SK-N-SH treated with all-trans-retinoic acid at 6 μM for 48 hours (cell line): ENCODE measurements around the gene FDXR.

Experiments used
- ATAC-seq: fragments of 200-7000 bp; cut with Tn5 transposase; 3 replicates; pipeline ENCODE4 v1.9.1; 2020; ENCODE audit warnings: mild to moderate bottlenecking, moderate library complexity
- ARNTL ChIP-seq: fragments of 450-650 bp; formaldehyde crosslinking; IDR thresholded peaks from 2 replicates; pipeline ENCODE4 v1.5.0; 2020; ENCODE audit warnings: low read depth, mild to moderate bottlenecking, moderate library complexity, borderline replicate concordance
- BACH2 ChIP-seq: fragments of 250-450 bp; sonication (Bioruptor Pico); IDR thresholded peaks from 2 replicates; pipeline ENCODE4 v1.9.0; 2021; ENCODE audit warnings: mild to moderate bottlenecking, borderline replicate concordance
- CSDC2 ChIP-seq: fragments of 250-450 bp; sonication (Bioruptor Pico); IDR thresholded peaks from 2 replicates; pipeline ENCODE4 v1.5.0; 2020; ENCODE audit warnings: mild to moderate bottlenecking, moderate library complexity
- ESRRG ChIP-seq: fragments of 250-450 bp; sonication (Bioruptor Pico); IDR thresholded peaks from 2 replicates; pipeline ENCODE4 v1.6.1; 2021; ENCODE audit warnings: mild to moderate bottlenecking
- GLIS3 ChIP-seq: fragments of 250-450 bp; sonication (Bioruptor Pico); IDR thresholded peaks from 2 replicates; pipeline ENCODE4 v1.5.0; 2020; ENCODE audit warnings: mild to moderate bottlenecking, moderate library complexity
- ISL1 ChIP-seq: fragments of 250-450 bp; sonication (Bioruptor Pico); IDR thresholded peaks from 2 replicates; pipeline ENCODE4 v2.1.2; 2022; ENCODE audit warnings: mild to moderate bottlenecking, moderate library complexity
- OSR1 ChIP-seq: fragments of 250-450 bp; sonication (Bioruptor Pico); IDR thresholded peaks from 2 replicates; pipeline ENCODE4 v1.8.0; 2022; ENCODE audit warnings: moderate library complexity, mild to moderate bottlenecking, inconsistent platforms
- PPARA ChIP-seq: fragments of 250-450 bp; sonication (Bioruptor Pico); IDR thresholded peaks from 2 replicates; pipeline ENCODE4 v1.5.0; 2020; ENCODE audit warnings: mild to moderate bottlenecking, borderline replicate concordance
- RARB ChIP-seq: fragments of 250-450 bp; sonication (Bioruptor Pico); IDR thresholded peaks from 2 replicates; pipeline ENCODE4 v1.8.0; 2021; ENCODE audit warnings: mild to moderate bottlenecking, moderate library complexity
- SNAI2 ChIP-seq: fragments of 250-450 bp; sonication (Bioruptor Pico); IDR thresholded peaks from 2 replicates; pipeline ENCODE4 v1.5.0; 2020; ENCODE audit warnings: mild to moderate bottlenecking, moderate library complexity
- TCF4 ChIP-seq: fragments of 250-450 bp; sonication (Bioruptor Pico); IDR thresholded peaks from 2 replicates; pipeline ENCODE4 v1.8.0; 2021; ENCODE audit warnings: mild to moderate bottlenecking, moderate library complexity, borderline replicate concordance
- TOX ChIP-seq: fragments of 250-450 bp; sonication (Bioruptor Pico); IDR thresholded peaks from 2 replicates; pipeline ENCODE4 v1.8.0; 2021; ENCODE audit warnings: mild to moderate bottlenecking, moderate library complexity, borderline replicate concordance
- ZC3H10 ChIP-seq: fragments of 250-450 bp; sonication (Bioruptor Pico); IDR thresholded peaks from 2 replicates; pipeline ENCODE4 v1.5.1; 2021; ENCODE audit warnings: mild to moderate bottlenecking, moderate library complexity
- ZFP3 ChIP-seq: fragments of 250-450 bp; sonication (Bioruptor Pico); IDR thresholded peaks from 2 replicates; pipeline ENCODE4 v1.5.0; 2020; ENCODE audit warnings: mild to moderate bottlenecking, moderate library complexity
- ZFP30 ChIP-seq: fragments of 450-650 bp; formaldehyde crosslinking; IDR thresholded peaks from 2 replicates; pipeline ENCODE4 v1.5.0; 2022; ENCODE audit warnings: mild to moderate bottlenecking, moderate library complexity
- ZNF565 ChIP-seq: fragments of 450-650 bp; formaldehyde crosslinking; conservative IDR thresholded peaks from 2 replicates; pipeline ENCODE4 v1.5.0; 2020; ENCODE audit warnings: low read depth, mild to moderate bottlenecking, moderate library complexity
- ZNF70 ChIP-seq: fragments of 450-650 bp; formaldehyde crosslinking; IDR thresholded peaks from 2 replicates; pipeline ENCODE4 v1.5.0; 2020; ENCODE audit warnings: mild to moderate bottlenecking, moderate library complexity
- ZNF8 ChIP-seq: fragments of 450-650 bp; formaldehyde crosslinking; IDR thresholded peaks from 2 replicates; pipeline ENCODE4 v1.5.0; 2020; ENCODE audit warnings: mild to moderate bottlenecking, moderate library complexity
- TF ChIP-seq, protein P1 (sequence below): fragments of 250-450 bp; sonication (Bioruptor Pico); IDR thresholded peaks from 2 replicates; pipeline ENCODE4 v1.8.0; 2020; ENCODE audit warnings: mild to moderate bottlenecking, moderate library complexity, borderline replicate concordance
- TF ChIP-seq, protein P2 (sequence below): fragments of 250-450 bp; sonication (Bioruptor Pico); IDR thresholded peaks from 2 replicates; pipeline ENCODE4 v1.8.0; 2021; ENCODE audit warnings: low read depth, mild to moderate bottlenecking, moderate library complexity, borderline replicate concordance
- TF ChIP-seq, protein P3 (sequence below): fragments of 250-450 bp; sonication (Bioruptor Pico); IDR thresholded peaks from 2 replicates; pipeline ENCODE4 v1.5.1; 2021; ENCODE audit warnings: mild to moderate bottlenecking, moderate library complexity
- TF ChIP-seq, protein P4 (sequence below): fragments of 250-450 bp; sonication (Bioruptor Pico); IDR thresholded peaks from 2 replicates; pipeline ENCODE4 v1.5.0; 2020; ENCODE audit warnings: mild to moderate bottlenecking, moderate library complexity

The FDXR gene

DNA sequence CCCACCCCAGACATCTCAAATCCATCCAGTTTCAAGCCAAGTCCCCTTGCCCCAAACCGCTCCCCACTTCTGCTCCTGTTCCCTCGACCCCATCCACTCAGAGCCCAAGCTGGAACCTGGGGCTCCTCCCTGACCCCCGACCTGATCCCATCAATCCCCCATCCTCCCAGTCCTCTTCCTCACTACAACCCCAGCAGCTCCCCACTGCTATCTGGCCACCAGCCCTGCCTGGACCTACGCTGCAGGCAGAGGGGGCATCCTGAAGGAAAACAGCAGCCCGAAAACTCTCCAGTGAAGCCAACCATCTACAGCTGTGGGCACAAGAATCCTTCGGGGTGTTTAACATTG lies 3.9 kb downstream of the FDXR start:
- no peak for ATAC-seq
- TF ChIP-seq BACH2 (CRISPR knock-in tag) (no peak), TOX (CRISPR knock-in tag) (no peak), SNAI2 (no peak), PPARA (CRISPR knock-in tag) (no peak)

DNA sequence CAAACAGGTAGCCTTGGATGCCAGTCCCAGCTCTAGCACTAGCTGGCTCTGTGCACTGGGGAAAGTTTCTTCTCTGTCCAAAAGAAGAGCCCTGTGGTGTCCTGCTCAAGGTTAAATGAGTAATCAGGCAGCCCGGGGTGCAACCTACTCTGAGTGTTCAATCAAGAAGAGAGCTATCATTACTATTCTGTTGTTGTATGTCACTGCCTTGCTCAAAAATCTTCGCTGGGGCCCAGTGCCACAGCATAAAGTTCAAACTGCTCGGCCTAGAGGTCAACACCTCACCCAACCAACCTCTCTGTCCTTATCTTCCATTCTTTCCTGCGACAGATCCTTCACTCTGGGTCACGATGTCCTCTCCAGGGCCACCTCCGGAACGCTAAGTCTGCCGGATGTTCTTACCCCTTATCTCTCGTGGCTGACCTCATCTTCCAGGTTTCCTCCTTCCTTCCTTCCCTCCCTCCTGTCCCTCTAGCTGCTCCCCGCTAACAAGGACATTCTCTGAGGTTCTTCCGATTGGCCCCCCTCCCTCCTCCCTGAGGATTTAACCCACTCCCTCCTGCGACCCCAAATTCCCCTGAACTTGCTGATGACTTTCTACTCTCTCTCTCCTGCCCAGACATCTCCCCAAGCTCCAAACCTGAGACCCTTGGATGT lies 4.4 kb downstream of the FDXR start:
- TF ChIP-seq, protein P1, sequence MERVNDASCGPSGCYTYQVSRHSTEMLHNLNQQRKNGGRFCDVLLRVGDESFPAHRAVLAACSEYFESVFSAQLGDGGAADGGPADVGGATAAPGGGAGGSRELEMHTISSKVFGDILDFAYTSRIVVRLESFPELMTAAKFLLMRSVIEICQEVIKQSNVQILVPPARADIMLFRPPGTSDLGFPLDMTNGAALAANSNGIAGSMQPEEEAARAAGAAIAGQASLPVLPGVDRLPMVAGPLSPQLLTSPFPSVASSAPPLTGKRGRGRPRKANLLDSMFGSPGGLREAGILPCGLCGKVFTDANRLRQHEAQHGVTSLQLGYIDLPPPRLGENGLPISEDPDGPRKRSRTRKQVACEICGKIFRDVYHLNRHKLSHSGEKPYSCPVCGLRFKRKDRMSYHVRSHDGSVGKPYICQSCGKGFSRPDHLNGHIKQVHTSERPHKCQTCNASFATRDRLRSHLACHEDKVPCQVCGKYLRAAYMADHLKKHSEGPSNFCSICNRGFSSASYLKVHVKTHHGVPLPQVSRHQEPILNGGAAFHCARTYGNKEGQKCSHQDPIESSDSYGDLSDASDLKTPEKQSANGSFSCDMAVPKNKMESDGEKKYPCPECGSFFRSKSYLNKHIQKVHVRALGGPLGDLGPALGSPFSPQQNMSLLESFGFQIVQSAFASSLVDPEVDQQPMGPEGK (CRISPR knock-in tag), result no peak
- no peak for TF ChIP-seq RARB (CRISPR knock-in tag)
- TF ChIP-seq ESRRG (CRISPR knock-in tag), result no peak
- TF ChIP-seq CSDC2 (CRISPR knock-in tag), result no peak
- TF ChIP-seq GLIS3 (CRISPR knock-in tag), result no peak
- TF ChIP-seq PPARA (CRISPR knock-in tag), result no peak
- TF ChIP-seq ZFP3 (CRISPR knock-in tag), result no peak
- no peak for TF ChIP-seq ZNF8
- no peak for TF ChIP-seq ZNF70 (CRISPR knock-in tag)
- no peak for TF ChIP-seq TCF4 (CRISPR knock-in tag)
- TF ChIP-seq ZNF565 (CRISPR knock-in tag), result no peak
- no peak for TF ChIP-seq ARNTL (CRISPR knock-in tag)
- no peak for TF ChIP-seq ISL1 (CRISPR knock-in tag)
- TF ChIP-seq TOX (CRISPR knock-in tag), result no peak
- TF ChIP-seq, protein P2, sequence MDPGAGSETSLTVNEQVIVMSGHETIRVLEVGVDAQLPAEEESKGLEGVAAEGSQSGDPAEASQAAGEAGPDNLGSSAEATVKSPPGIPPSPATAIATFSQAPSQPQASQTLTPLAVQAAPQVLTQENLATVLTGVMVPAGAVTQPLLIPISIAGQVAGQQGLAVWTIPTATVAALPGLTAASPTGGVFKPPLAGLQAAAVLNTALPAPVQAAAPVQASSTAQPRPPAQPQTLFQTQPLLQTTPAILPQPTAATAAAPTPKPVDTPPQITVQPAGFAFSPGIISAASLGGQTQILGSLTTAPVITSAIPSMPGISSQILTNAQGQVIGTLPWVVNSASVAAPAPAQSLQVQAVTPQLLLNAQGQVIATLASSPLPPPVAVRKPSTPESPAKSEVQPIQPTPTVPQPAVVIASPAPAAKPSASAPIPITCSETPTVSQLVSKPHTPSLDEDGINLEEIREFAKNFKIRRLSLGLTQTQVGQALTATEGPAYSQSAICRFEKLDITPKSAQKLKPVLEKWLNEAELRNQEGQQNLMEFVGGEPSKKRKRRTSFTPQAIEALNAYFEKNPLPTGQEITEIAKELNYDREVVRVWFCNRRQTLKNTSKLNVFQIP (CRISPR knock-in tag), result no peak
- TF ChIP-seq OSR1 (CRISPR knock-in tag), result no peak
- no peak for TF ChIP-seq ZC3H10 (CRISPR knock-in tag)
- TF ChIP-seq SNAI2, result no peak
- TF ChIP-seq ZFP30 (CRISPR knock-in tag), result no peak
- TF ChIP-seq, protein P3, sequence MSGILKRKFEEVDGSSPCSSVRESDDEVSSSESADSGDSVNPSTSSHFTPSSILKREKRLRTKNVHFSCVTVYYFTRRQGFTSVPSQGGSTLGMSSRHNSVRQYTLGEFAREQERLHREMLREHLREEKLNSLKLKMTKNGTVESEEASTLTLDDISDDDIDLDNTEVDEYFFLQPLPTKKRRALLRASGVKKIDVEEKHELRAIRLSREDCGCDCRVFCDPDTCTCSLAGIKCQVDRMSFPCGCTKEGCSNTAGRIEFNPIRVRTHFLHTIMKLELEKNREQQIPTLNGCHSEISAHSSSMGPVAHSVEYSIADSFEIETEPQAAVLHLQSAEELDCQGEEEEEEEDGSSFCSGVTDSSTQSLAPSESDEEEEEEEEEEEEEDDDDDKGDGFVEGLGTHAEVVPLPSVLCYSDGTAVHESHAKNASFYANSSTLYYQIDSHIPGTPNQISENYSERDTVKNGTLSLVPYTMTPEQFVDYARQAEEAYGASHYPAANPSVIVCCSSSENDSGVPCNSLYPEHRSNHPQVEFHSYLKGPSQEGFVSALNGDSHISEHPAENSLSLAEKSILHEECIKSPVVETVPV (CRISPR knock-in tag), result no peak
- ATAC-seq, result no peak

DNA sequence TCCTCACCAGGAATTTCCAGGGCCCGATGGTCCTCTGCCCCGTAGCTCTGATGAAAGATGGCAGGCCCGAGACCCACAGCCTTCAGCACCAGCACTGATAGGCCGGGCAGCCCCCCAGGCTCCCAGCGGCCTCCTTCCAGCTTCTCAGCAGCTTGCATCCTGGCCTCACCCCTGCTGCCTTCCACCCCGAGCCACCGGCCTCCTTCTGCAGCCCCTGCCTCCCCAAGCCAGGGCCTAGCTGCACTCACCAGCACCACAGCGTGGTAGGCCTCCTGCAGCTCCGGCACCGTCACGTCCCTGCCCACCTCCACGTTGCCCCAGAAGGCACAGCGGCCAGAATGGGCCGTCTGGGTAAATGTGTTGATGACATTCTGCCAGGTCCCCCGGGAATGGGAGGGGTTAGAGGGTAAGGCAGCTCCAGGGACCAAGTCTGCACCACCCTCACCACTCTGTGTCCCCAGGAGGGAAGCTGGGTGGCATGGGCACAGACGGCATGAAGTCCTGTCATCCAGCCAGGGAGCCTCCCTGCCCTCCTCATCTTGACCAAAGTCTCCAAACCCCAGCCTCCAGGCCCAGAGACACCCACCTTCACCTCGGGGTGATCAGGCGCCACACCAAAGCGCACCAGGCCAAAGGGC lies 6.5 kb downstream of the FDXR start:
- no peak for ATAC-seq
- TF ChIP-seq SNAI2, result no peak
- TF ChIP-seq ESRRG (CRISPR knock-in tag), result no peak
- no peak for TF ChIP-seq PPARA (CRISPR knock-in tag)
- TF ChIP-seq, protein P2 (CRISPR knock-in tag), result no peak
- TF ChIP-seq GLIS3 (CRISPR knock-in tag), result no peak
- no peak for TF ChIP-seq OSR1 (CRISPR knock-in tag)
- TF ChIP-seq ZNF8, result no peak
- TF ChIP-seq, protein P1 (CRISPR knock-in tag), result no peak
- no peak for TF ChIP-seq RARB (CRISPR knock-in tag)
- no peak for TF ChIP-seq BACH2 (CRISPR knock-in tag)
- TF ChIP-seq, protein P4, sequence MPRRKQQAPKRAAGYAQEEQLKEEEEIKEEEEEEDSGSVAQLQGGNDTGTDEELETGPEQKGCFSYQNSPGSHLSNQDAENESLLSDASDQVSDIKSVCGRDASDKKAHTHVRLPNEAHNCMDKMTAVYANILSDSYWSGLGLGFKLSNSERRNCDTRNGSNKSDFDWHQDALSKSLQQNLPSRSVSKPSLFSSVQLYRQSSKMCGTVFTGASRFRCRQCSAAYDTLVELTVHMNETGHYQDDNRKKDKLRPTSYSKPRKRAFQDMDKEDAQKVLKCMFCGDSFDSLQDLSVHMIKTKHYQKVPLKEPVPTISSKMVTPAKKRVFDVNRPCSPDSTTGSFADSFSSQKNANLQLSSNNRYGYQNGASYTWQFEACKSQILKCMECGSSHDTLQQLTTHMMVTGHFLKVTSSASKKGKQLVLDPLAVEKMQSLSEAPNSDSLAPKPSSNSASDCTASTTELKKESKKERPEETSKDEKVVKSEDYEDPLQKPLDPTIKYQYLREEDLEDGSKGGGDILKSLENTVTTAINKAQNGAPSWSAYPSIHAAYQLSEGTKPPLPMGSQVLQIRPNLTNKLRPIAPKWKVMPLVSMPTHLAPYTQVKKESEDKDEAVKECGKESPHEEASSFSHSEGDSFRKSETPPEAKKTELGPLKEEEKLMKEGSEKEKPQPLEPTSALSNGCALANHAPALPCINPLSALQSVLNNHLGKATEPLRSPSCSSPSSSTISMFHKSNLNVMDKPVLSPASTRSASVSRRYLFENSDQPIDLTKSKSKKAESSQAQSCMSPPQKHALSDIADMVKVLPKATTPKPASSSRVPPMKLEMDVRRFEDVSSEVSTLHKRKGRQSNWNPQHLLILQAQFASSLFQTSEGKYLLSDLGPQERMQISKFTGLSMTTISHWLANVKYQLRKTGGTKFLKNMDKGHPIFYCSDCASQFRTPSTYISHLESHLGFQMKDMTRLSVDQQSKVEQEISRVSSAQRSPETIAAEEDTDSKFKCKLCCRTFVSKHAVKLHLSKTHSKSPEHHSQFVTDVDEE, result no peak
- no peak for TF ChIP-seq TCF4 (CRISPR knock-in tag)
- no peak for TF ChIP-seq ZC3H10 (CRISPR knock-in tag)
- TF ChIP-seq, protein P3 (CRISPR knock-in tag), result no peak
- TF ChIP-seq ZFP30 (CRISPR knock-in tag), result no peak
- no peak for TF ChIP-seq ZNF70 (CRISPR knock-in tag)
